NCI-H446 treated with DMSO at 0.1 percent for 48 hours (cell line): ENCODE results near the gene PDX1.
"Not testable (repeated sequence)": the region's sequence is repeated elsewhere in the genome, so short reads cannot be mapped to it uniquely, and the experiment has no call there.

Experiments used
- DNase-seq: peaks from one replicate; lab custom pipeline; 2025; lab: John Stamatoyannopoulos, UW

Gene PDX1

GRCh38 chr13:27956576-27957300 lies 36.9 kb downstream of the PDX1 start:
- DNase-seq = no peak

GRCh38 chr13:27959976-27960361 lies 40.2 kb downstream of the PDX1 start:
- DNase-seq = no peak

GRCh38 chr13:27960362-27961226 lies 40.8 kb downstream of the PDX1 start:
- DNase-seq = no peak

GRCh38 chr13:27961227-27962085 lies 41.7 kb downstream of the PDX1 start:
- DNase-seq = no peak

GRCh38 chr13:27962128-27962841 lies 42.5 kb downstream of the PDX1 start:
- DNase-seq = no peak

- DNase-seq = no peak
These were observed 43.2 kb downstream of the PDX1 start for GRCh38 chr13:27962982-27963381.

- DNase-seq = no peak
These were observed 43.7 kb downstream of the PDX1 start for GRCh38 chr13:27963491-27963890.

- not testable (repeated sequence) for DNase-seq
These were observed 44.4 kb downstream of the PDX1 start for GRCh38 chr13:27964206-27964605.

- no peak for DNase-seq
These were observed 45.0 kb downstream of the PDX1 start for GRCh38 chr13:27964741-27965323.

GRCh38 chr13:27965343-27965739 lies 45.5 kb downstream of the PDX1 start:
- DNase-seq = no peak

- no peak for DNase-seq
These were observed 46.2 kb downstream of the PDX1 start for GRCh38 chr13:27965740-27966640.

- no peak for DNase-seq
These were observed 46.9 kb downstream of the PDX1 start for GRCh38 chr13:27966641-27967202.

- DNase-seq = no peak
These were observed 47.5 kb downstream of the PDX1 start for GRCh38 chr13:27967203-27967735.

- DNase-seq = no peak
These were observed 48.0 kb downstream of the PDX1 start for GRCh38 chr13:27967736-27968315.

GRCh38 chr13:27968316-27969081 lies 48.7 kb downstream of the PDX1 start:
- DNase-seq = no peak

GRCh38 chr13:27969082-27969865 lies 49.5 kb downstream of the PDX1 start, which contains the start of gene CDX2:
CDX2 (minus strand) TSS chr13:27969315; CDS start chr13:27969006, 309 bp downstream.
- no peak for DNase-seq

GRCh38 chr13:27969866-27970229 lies 50.0 kb downstream of the PDX1 start:
- no peak for DNase-seq
